B cell (primary cell): ENCODE data around the gene SPATA2.

Source experiments
- EZH2 ChIP-seq: IDR thresholded peaks from 2 replicates; pipeline ENCODE4 v1.6.1; 2012; ENCODE audit warnings: borderline replicate concordance, low read depth, mild to moderate bottlenecking, moderate library complexity, low read length; ENCODE audit not compliant: insufficient read depth, poor library complexity, severe bottlenecking
- TF ChIP-seq, protein P1 (sequence below): fragments of 200-600 bp; IDR thresholded peaks from one replicate; pipeline ENCODE4 v1.8.0; 2022; ENCODE audit warnings: antibody characterized with exemption, mild to moderate bottlenecking

DNA sequence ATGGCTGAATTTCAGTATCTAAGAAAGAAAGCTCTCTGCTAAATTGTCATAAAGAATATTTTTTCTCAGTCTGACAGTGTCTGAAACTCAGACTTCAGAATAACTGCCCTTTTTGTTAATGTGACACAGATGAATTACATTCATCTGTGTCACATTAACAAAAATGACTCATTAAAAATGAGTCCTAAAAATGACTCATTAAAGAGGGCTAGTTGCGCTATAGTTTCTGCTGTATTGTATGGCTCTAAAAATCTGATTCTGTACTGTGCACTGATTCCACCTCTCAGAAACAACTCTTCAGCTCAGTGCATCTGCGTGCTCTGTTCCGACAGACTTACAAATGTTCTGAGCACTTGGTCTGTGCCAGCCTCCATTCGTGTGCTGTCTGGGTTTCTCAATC is 35.8 kb upstream of the SPATA2 start:
- TF ChIP-seq, protein P1, sequence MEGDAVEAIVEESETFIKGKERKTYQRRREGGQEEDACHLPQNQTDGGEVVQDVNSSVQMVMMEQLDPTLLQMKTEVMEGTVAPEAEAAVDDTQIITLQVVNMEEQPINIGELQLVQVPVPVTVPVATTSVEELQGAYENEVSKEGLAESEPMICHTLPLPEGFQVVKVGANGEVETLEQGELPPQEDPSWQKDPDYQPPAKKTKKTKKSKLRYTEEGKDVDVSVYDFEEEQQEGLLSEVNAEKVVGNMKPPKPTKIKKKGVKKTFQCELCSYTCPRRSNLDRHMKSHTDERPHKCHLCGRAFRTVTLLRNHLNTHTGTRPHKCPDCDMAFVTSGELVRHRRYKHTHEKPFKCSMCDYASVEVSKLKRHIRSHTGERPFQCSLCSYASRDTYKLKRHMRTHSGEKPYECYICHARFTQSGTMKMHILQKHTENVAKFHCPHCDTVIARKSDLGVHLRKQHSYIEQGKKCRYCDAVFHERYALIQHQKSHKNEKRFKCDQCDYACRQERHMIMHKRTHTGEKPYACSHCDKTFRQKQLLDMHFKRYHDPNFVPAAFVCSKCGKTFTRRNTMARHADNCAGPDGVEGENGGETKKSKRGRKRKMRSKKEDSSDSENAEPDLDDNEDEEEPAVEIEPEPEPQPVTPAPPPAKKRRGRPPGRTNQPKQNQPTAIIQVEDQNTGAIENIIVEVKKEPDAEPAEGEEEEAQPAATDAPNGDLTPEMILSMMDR: no peak
- no peak for TF ChIP-seq EZH2
